HG03457 (cell line): ENCODE measurements around the gene CEACAM16.

ENCODE experiments used
- ATAC-seq: cut with Tn5 transposase; IDR thresholded peaks from one replicate; pipeline ENCODE4 v1.9.1; 2021; ENCODE audit warnings: moderate number of reproducible peaks; ENCODE audit not compliant: unreplicated experiment

The CEACAM16 gene

GRCh38 chr19:44723299-44723951, 24.5 kb downstream of the CEACAM16 start:
- no peak for ATAC-seq

GRCh38 chr19:44723952-44724319, 25.0 kb downstream of the CEACAM16 start:
- ATAC-seq: no peak

GRCh38 chr19:44725251-44725650, 26.3 kb downstream of the CEACAM16 start:
- no peak for ATAC-seq

- ATAC-seq: no peak
Measured at GRCh38 chr19:44725684-44726083, 26.7 kb downstream of the CEACAM16 start.

- no peak for ATAC-seq
Measured at GRCh38 chr19:44726465-44726864, 27.5 kb downstream of the CEACAM16 start.

- no peak for ATAC-seq
Measured at GRCh38 chr19:44728178-44728577, 29.2 kb downstream of the CEACAM16 start.

GRCh38 chr19:44729516-44730033, 30.6 kb downstream of the CEACAM16 start:
- no peak for ATAC-seq

GRCh38 chr19:44731081-44731480, 32.1 kb downstream of the CEACAM16 start:
- no peak for ATAC-seq

- ATAC-seq: no peak
Measured at GRCh38 chr19:44731622-44732021, 32.7 kb downstream of the CEACAM16 start.

GRCh38 chr19:44732235-44733014, 33.5 kb downstream of the CEACAM16 start:
- ATAC-seq: no peak

GRCh38 chr19:44734357-44734756, 35.4 kb downstream of the CEACAM16 start:
- ATAC-seq: no peak

GRCh38 chr19:44735011-44735410, 36.1 kb downstream of the CEACAM16 start:
- ATAC-seq: no peak

GRCh38 chr19:44737238-44738071, 38.5 kb downstream of the CEACAM16 start:
- no peak for ATAC-seq

- no peak for ATAC-seq
Measured at GRCh38 chr19:44738136-44738535, 39.2 kb downstream of the CEACAM16 start.

- ATAC-seq: no peak
Measured at GRCh38 chr19:44738603-44739558, 39.9 kb downstream of the CEACAM16 start.

GRCh38 chr19:44740351-44740824, 41.4 kb downstream of the CEACAM16 start:
- ATAC-seq: no peak

GRCh38 chr19:44741258-44741731, 42.3 kb downstream of the CEACAM16 start:
- no peak for ATAC-seq

GRCh38 chr19:44741841-44742329, 42.9 kb downstream of the CEACAM16 start:
- ATAC-seq: no peak

- no peak for ATAC-seq
Measured at GRCh38 chr19:44742330-44743061, 43.5 kb downstream of the CEACAM16 start.
